NB4 (cell line): ENCODE results near the gene C10orf95.

ENCODE experiments used
- CTCF ChIP-seq: IDR thresholded peaks from one replicate; pipeline ENCODE4 v1.5.1; 2012; ENCODE audit warnings: low read depth, low read length
- MYC ChIP-seq: IDR thresholded peaks from 2 replicates; pipeline ENCODE4 v1.6.1; 2011; ENCODE audit warnings: low read depth, low read length
- POLR2A ChIP-seq: IDR thresholded peaks from 2 replicates; pipeline ENCODE4 v1.6.1; 2011; ENCODE audit warnings: mild to moderate bottlenecking; ENCODE audit not compliant: insufficient read length; ENCODE audit errors: extremely low read depth

GRCh38 chr10:102422545-102423129 lies 28.7 kb downstream of the C10orf95 start:
- peak; percentile 43 for TF ChIP-seq POLR2A
- TF ChIP-seq CTCF: peak; percentile 76
- TF ChIP-seq MYC: peak; percentile 95; the same call in 1 of the 2 replicates
